CD4-positive, alpha-beta T cell treated with Interleukin-4 for 1 hour (primary cell): ENCODE measurements around the gene ASMT.
"Not testable (repeated sequence)": the region's sequence is repeated elsewhere in the genome, so short reads cannot be mapped to it uniquely, and the experiment has no call there.

Experiments
- DNase-seq, 2 donors: peaks; one replicate each; pipeline ENCODE4 v3.0.0-alpha.2; 2020 to 2022

ASMT gene

DNA sequence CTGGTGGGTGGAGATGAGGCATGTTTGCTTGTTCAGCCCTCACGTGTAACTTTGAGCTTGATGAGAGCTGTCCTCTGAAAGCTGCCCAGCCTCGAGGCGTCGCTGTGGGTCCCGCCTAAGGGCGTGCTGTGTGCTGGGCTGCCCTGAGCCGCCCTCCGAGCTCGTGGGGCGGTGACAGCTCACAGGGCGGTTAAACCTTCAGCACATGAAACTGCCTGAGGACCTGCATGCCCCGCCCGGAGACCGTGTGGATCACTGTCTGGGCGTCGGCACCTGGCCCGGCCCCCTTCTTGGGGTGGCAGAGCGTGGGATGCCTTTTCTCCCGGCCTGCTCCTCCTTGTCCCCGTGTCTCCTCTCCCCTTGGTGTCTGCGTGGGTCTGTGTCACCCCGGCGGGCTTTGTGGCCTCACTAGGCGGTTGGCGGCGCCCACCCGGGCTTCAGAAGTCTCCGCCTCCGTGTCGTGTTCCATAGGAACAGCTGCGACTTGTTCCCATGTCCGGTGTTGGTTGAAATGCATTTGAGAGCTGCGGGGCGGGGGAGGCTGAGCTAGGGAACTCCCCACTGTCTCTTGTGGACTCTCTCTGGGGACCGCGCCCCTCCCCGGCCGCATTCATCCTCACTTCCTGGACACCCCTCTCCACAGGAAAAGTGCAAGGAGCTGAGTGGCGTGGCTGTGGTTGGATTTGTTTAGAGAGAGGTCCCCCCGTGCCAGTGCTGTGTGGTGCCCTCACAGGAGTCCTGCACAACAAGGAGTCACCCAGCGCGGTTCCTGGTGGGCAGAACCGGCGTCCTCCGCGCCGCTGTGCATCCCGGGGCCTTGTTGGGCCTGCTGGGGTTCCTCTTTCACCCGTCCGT lies 16.6 kb upstream of the ASMT start:
- DNase-seq: no peak

- no peak for DNase-seq
Observed at GRCh38 chrX:1598876-1599790, 15.7 kb upstream of the ASMT start.

GRCh38 chrX:1599791-1600405 lies 15.0 kb upstream of the ASMT start:
- DNase-seq: no peak

DNA sequence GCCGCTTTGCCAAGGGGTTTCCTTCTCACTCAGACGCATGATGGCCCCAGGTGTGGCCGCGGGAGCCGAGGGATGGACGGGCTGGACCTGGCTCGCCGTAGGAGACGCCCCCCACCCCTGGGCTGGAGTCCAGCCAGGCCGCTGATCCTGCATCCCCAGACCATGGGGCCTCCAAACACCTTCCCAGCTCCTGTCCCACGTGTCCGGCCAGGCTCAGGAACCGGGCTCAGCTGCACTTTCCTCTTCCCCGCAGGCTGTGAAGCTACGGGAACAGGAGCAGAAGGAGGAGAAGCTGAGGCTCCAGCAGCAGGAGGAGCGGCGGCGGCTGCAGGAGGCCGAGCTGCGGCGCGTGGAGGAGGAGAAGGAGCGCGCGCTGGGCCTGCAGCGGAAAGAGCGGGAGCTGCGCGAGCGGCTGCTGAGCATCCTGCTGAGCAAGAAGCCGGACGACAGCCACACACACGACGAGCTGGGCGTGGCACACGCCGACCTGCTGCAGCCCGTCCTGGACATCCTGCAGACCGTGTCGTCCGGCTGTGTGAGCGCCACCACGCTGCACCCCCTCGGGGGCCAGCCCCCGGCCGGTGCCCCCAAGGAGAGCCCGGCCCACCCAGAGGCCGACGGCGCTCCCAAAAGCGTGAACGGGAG lies 14.3 kb upstream of the ASMT start:
- no peak for DNase-seq

GRCh38 chrX:1601051-1601767 lies 13.7 kb upstream of the ASMT start:
- DNase-seq: no peak

DNA sequence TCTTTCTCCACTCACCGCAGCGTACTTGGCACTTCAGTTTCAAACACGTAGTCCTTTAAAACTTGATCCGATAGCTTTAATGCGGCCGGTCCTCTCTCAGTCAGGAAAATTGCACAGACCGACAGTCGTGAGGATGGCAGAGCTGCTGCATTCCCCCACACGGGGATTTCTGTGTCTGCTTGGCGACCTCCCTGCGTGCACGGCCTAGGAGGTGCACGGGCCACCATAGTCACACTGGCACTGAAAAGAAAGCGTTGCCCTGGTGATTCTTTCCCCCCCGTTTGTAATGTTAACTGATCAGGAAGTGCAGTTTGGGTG lies 13.1 kb upstream of the ASMT start:
- no peak for DNase-seq

- DNase-seq: no peak
Observed at GRCh38 chrX:1602299-1602698, 12.6 kb upstream of the ASMT start.

- DNase-seq: no peak
Observed at GRCh38 chrX:1606496-1606895, 8.4 kb upstream of the ASMT start.

- DNase-seq: no peak
Observed at GRCh38 chrX:1609311-1609710, 5.5 kb upstream of the ASMT start.

DNA sequence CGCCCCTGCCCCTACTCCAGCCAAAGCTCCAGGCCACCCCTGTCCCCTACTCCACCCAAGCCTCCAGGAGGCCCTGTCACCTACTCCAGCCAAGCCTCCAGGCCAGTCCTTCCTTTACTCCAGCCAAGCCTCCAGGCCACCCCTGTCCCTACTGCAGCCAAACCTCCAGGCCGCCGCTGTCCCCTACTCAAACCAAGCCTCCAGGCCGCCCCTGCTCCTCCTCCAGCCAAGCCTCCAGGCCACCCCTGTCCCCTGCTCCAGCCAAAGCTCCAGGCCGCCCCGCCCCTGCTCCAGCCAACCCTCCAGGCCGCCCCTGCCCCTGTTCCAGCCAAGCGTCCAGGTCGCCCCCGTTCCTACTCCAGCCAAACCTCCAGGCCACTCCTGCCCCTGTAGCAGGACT lies 5.1 kb upstream of the ASMT start:
- DNase-seq: no peak

DNA sequence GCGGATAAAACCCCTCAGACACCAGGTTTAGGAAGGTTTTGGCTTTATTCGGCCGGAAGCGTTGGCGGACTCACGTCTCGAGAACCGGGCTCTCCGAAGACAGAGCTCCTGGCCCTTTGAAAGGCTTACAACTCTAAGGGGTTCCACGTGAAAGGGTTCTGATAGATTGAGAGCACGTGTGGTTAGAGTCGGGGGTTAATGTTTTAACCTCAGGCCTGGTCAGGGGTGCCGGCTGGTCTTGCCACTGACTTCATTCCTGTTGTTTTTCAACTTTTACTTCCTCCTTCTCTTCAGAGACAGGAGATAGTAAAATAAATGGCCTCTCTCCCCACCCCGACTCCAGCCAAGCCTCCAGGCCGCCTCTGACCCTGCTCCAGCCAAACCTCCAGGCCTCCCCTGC lies 4.7 kb upstream of the ASMT start:
- no peak for DNase-seq

DNA sequence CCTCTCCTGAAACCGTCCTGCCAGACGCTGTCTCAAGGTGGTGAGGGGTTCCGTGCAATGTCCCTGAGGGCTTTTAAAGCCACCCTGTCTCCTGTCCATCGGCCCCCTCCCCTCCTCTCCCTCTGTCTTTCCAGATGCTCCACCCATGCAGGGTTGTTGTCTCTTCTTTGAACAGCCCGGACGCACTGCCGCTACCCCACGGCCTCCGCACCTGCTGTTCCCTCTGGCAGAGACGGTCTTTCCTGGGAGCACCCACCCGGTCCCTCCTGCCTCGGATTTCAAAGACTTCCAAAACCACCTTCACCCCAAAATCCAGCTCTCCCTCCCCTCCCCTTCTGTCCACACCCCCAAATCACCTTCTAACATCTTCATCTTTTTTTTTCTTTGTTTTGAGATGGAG lies 4.1 kb upstream of the ASMT start:
- no peak for DNase-seq

- no peak for DNase-seq
Observed at GRCh38 chrX:1612641-1613286, 2.1 kb upstream of the ASMT start.

DNA sequence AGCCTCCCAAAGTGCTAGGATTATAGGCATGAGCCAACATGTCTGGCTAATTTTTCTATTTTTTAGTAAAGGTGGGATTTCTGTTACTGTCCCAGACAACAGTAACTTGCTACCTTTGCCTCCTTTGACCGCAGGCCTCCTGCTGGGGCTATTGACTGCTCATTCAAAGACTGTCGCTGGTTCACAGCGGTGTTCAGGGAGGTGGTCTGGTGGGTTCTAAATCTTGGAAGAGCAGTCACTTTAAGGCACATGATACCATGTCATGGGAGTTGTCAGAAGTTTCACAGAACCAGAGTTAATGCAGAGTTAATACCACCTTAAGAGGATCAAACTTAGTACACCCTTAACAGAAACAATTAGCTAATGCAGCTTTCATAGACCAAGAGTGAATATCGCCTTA lies 3.8 kb downstream of the ASMT start:
- no peak for DNase-seq

GRCh38 chrX:1623691-1624090 lies 8.8 kb downstream of the ASMT start:
- DNase-seq: no peak

GRCh38 chrX:1624158-1624860 lies 9.4 kb downstream of the ASMT start:
- not testable (repeated sequence) for DNase-seq

GRCh38 chrX:1624861-1625215 lies 10.0 kb downstream of the ASMT start:
- DNase-seq: not testable (repeated sequence)

DNA sequence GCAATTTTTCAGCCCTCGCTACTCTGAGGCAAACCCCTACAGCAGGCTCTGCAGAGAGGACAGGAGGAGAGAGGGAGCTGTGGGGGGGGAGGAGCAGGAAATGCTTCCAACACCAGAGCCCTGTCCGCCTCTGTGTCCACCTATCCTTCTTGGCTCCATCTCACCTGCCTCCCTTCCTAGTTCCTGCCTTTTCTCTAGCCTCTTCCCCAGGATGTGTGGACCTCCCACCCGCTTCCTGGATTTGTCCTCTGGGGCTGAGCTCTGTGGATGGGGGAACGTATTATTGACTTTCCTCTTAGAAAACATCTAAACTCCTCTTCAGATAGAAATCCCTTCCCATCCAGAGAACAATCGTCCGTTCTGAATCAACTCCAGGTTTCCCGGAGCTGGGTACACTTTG lies 14.4 kb downstream of the ASMT start:
- DNase-seq: no peak

- no peak for DNase-seq
Observed at GRCh38 chrX:1646009-1646408, 31.1 kb downstream of the ASMT start.

DNA sequence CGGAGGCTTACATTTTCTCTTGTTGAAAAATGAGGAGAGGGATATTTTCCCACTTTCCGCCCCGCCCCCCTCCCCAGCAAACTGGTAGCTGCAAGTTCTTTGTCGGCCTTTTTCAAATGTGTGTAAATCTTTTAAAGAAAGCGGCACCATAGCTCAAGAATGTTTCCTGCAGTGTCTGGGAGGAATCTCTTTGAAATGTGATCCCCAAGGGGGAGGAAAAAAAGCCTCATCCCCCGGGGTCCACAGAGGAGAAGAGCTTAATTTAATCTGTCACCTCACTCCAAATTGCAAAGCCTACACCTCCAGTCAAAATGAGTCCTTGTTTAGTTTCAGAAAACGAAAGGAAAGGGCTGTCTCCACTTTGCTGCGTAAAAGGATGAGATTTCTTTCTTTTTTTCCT lies 34.8 kb downstream of the ASMT start:
- DNase-seq: no peak

- DNase-seq: peak; percentile 69 to 72
Observed at GRCh38 chrX:1652011-1652811, 37.4 kb downstream of the ASMT start.
